MM.1S (cell line): ENCODE measurements around the gene ZFP62.

Experiments used
- EZH2 ChIP-seq: fragments of 300-600 bp; sonication (generic); optimal IDR thresholded peaks from 2 replicates; pipeline ENCODE3; 2017; ENCODE audit warnings: low read depth, mild to moderate bottlenecking, antibody characterized with exemption, low read length, mixed read lengths
- EZH2phosphoT487 ChIP-seq: fragments of 300-600 bp; sonication (generic); IDR thresholded peaks from 2 replicates; pipeline ENCODE4 v1.6.1; 2018; ENCODE audit warnings: antibody characterized with exemption, low read length
- TF ChIP-seq, protein P1 (sequence below): fragments of 300-600 bp; sonication (generic); IDR thresholded peaks from 2 replicates; pipeline ENCODE4 v1.5.1; 2016; ENCODE audit warnings: antibody characterized with exemption, low read length, mixed read lengths

DNA sequence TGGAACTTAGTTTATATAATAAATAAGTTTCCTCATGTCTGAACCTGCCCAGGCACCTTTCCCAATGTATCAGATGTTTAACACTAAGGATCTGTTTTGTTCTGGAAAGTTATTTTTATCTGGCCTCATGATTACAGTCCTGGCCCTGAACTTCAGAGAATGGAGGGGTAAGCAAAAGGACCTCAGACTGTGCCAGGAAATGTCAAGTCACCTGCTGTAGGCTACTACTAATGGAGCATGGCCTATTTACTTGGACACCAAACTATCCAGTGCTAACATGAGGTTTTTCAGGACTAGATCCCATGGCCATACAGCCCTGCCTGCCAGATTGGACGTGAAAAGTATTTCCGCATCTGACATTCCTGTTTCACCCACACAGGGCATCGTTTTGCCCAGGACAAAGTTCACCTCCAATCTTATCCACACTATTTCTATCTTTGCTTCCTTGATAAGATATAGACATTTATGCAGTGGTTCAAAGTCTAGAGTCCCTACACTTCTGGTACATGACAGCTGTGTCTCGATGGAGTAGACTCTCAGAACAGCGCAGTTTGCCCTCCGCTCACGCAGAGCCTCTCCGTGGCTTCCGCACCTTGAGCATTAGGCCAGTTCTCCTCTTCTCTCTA is 37.7 kb upstream of the ZFP62 start, which contains the start of gene BTNL8:
- TF ChIP-seq EZH2 (no peak), EZH2phosphoT487 (no peak)
- TF ChIP-seq, protein P1, sequence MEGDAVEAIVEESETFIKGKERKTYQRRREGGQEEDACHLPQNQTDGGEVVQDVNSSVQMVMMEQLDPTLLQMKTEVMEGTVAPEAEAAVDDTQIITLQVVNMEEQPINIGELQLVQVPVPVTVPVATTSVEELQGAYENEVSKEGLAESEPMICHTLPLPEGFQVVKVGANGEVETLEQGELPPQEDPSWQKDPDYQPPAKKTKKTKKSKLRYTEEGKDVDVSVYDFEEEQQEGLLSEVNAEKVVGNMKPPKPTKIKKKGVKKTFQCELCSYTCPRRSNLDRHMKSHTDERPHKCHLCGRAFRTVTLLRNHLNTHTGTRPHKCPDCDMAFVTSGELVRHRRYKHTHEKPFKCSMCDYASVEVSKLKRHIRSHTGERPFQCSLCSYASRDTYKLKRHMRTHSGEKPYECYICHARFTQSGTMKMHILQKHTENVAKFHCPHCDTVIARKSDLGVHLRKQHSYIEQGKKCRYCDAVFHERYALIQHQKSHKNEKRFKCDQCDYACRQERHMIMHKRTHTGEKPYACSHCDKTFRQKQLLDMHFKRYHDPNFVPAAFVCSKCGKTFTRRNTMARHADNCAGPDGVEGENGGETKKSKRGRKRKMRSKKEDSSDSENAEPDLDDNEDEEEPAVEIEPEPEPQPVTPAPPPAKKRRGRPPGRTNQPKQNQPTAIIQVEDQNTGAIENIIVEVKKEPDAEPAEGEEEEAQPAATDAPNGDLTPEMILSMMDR = no peak
